SU-DHL-6 (cell line): Measurements from ENCODE around the gene BDNF.

Source experiments
- H2AFZ ChIP-seq: fragments of 200-600 bp; sonication (generic); 2 replicates; pipeline ENCODE4 v1.6.1; 2014; ENCODE audit warnings: low read depth, mild to moderate bottlenecking, moderate library complexity, mixed read lengths, antibody characterized with exemption, low read length; ENCODE audit not compliant: severe bottlenecking
- H3F3A ChIP-seq: fragments of 200-600 bp; shearing (Covaris generic); 2 replicates; pipeline ENCODE4 v1.6.0; 2016; ENCODE audit warnings: antibody characterized with exemption, mild to moderate bottlenecking; ENCODE audit not compliant: insufficient read depth
- H3K27ac ChIP-seq: fragments of 200-600 bp; sonication (generic); 2 replicates; pipeline ENCODE4 v1.5.1; 2016; ENCODE audit warnings: low read depth, mild to moderate bottlenecking, low read length, moderate library complexity, mixed read lengths
- H3K27me3 ChIP-seq: fragments of 200-600 bp; sonication (generic), shearing (Covaris generic); 2 replicates; pipeline ENCODE4 v1.6.0; 2014; ENCODE audit warnings: mild to moderate bottlenecking, low read length
- H3K36me3 ChIP-seq: fragments of 200-600 bp; sonication (generic); 2 replicates; pipeline ENCODE4 v1.6.1; 2014; ENCODE audit warnings: mild to moderate bottlenecking, low read length, mixed read lengths
- H3K4me2 ChIP-seq: fragments of 300-600, 200-600 bp; shearing (Covaris generic), sonication (generic); 2 replicates; pipeline ENCODE4 v1.6.0; 2014; ENCODE audit warnings: low read length, low read depth, mild to moderate bottlenecking; ENCODE audit not compliant: poor library complexity, severe bottlenecking
- H3K4me3 ChIP-seq: fragments of 200-600 bp; sonication (generic); 2 replicates; pipeline ENCODE4 v1.5.1; 2014; ENCODE audit warnings: antibody characterized with exemption, low read length, mild to moderate bottlenecking, mixed read lengths; ENCODE audit not compliant: insufficient read depth, poor library complexity, severe bottlenecking
- H3K79me2 ChIP-seq: fragments of 200-600 bp; sonication (generic); 2 replicates; pipeline ENCODE4 v1.6.1; 2014; ENCODE audit warnings: mild to moderate bottlenecking, low read length, moderate library complexity; ENCODE audit not compliant: insufficient read depth
- H3K9ac ChIP-seq: fragments of 200-600 bp; sonication (generic); 2 replicates; pipeline ENCODE4 v1.7.0; 2014; ENCODE audit warnings: mild to moderate bottlenecking, low read length
- H3K9me2 ChIP-seq: fragments of 200-600 bp; sonication (generic); replicated peaks from 2 replicates; pipeline ENCODE4 v1.6.1; 2014; ENCODE audit warnings: low read length; ENCODE audit not compliant: insufficient read depth
- H3K9me3 ChIP-seq: fragments of 200-600 bp; sonication (generic); 2 replicates; pipeline ENCODE4 v1.6.1; 2014; ENCODE audit warnings: low read length, mixed read lengths; ENCODE audit not compliant: insufficient read depth
- H4K20me1 ChIP-seq: fragments of 200-600 bp; sonication (generic); 2 replicates; pipeline ENCODE4 v1.6.1; 2014; ENCODE audit warnings: low read depth, mild to moderate bottlenecking, antibody characterized with exemption, low read length, moderate library complexity, mixed read lengths
- CTCF ChIP-seq: fragments of 200-600 bp; sonication (generic); IDR thresholded peaks from one replicate; pipeline ENCODE4 v1.5.1; 2017; ENCODE audit warnings: antibody characterized with exemption, mild to moderate bottlenecking, low read length, moderate library complexity; ENCODE audit not compliant: insufficient read depth, poor library complexity, severe bottlenecking
- EZH2phosphoT487 ChIP-seq: fragments of 200-600 bp; sonication (generic), shearing (Covaris generic); conservative IDR thresholded peaks from 2 replicates; pipeline ENCODE4 v1.6.1; 2018; ENCODE audit warnings: mild to moderate bottlenecking, antibody characterized with exemption, low read length, moderate library complexity, mixed read lengths

Gene BDNF

DNA sequence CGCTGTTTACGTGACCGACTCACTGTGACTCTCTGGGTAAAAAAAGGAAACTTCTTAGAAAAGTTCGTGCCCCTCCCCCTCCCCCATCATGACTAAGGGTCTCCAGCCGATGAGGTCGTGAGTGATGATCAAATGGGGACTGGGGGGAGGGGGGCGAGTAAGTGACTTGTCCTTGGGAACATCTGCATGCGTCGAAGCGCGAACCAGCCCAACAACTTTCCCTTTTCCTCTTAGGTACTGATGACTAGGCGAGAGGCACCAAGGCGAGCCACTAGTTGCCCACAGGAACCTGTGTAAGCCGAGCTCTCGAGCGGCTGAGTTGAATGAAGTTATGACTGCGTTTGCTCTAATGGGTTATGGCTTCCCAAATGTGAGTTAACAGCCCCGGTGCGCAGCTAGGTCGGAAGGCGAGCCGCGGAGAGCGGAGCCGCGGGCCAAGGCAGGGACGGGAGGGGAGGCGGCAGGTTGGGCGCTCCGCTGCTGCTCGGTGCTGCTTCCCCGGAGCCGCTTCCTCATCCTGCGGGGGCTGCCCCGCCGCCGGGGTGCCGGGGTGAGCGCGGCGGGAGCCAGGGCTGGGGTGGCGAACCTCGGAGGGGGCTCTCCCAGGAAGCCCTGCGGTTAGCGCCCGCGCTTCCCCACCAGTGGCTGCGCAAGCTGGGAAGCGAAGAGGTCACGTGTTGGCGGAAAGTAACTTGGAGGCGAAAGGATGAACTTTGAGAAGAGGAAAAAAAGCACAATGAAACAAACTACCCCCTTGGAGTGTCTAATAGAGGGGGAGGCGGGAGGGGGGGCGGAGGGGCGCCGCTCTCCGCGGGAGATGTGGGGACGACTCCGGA lies 22.1 kb upstream of the BDNF start:
- Histone ChIP-seq H3K4me2 (no peak overlapping the region), H4K20me1 (no peaks in the 10 kb centered on the region), H3K9ac (no peak overlapping the region), H3K36me3 (no peaks in the 10 kb centered on the region), H3K4me3 (no peak overlapping the region), H2AFZ (no peak overlapping the region), H3K27me3 (no peaks in the 10 kb centered on the region), H3K79me2 (no peaks in the 10 kb centered on the region), H3F3A (no peaks in the 10 kb centered on the region), H3K9me2 (no peaks in the 10 kb centered on the region), H3K27ac (no peak overlapping the region), H3K9me3 (no peaks in the 10 kb centered on the region)
- TF ChIP-seq CTCF, result no peak
- no peak for TF ChIP-seq EZH2phosphoT487

DNA sequence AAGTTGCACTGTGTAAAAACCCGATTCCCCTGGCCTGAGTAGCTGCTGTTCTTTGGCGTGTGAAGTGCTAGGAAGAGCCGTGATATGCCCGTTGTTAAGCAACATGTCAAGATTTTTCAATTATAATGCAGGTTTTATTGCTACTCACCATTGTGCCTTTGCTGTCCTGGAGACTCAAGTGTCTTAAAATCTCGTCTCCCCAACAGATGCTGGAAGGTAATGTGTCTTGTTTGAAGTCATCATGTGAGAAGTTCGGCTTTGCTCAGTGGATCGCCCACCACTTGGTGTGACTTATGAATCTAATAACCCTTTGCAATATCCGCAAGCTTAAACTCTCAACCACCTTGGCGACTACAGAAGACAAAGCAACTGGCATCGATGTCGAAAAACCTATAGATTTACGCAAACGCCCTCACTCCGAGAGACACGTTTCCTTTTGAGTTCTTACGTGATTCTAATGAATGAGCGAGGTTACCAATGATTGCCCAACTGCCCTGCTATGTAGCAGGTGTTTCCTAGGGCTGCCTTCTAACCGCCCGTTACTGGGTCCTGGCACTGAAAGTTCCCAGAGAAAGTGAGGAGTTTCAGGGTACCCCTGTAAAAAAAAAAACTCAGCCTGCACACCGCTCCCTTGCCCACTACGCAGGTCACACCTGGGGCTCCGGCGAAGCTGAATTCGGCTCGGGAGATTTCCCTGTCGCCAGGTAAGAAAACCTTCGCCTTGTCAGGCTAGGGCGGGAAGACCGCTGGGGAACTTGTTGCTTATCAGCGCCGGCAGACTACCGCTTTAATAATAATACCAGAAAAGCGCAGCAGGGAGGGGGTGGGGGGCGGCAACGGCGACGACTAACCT lies 21.2 kb upstream of the BDNF start:
- H3K4me3 ChIP-seq, result no peak overlapping the region

GRCh38 chr11:27720277-27720830 lies 20.1 kb upstream of the BDNF start:
- Histone ChIP-seq H2AFZ (no peak overlapping the region), H3K4me2 (no peak overlapping the region), H3K27ac (no peak overlapping the region), H3K36me3 (no peaks in the 10 kb centered on the region), H3K9me3 (no peaks in the 10 kb centered on the region), H3K9me2 (no peaks in the 10 kb centered on the region), H3K4me3 (no peak overlapping the region), H3K79me2 (no peaks in the 10 kb centered on the region), H3F3A (no peaks in the 10 kb centered on the region), H3K9ac (no peak overlapping the region), H3K27me3 (no peaks in the 10 kb centered on the region), H4K20me1 (no peaks in the 10 kb centered on the region)
- TF ChIP-seq CTCF (no peak), EZH2phosphoT487 (no peak)

More for the DNA sequence above, 21.2 kb upstream of the BDNF start:
- Histone ChIP-seq H4K20me1 (no peaks in the 10 kb centered on the region), H3K9me3 (no peaks in the 10 kb centered on the region), H3K79me2 (no peaks in the 10 kb centered on the region), H3K27me3 (no peaks in the 10 kb centered on the region), H3K4me2 (no peak overlapping the region), H3K9me2 (no peaks in the 10 kb centered on the region), H3K36me3 (no peaks in the 10 kb centered on the region), H3K27ac (no peak overlapping the region), H2AFZ (no peak overlapping the region), H3F3A (no peaks in the 10 kb centered on the region), H3K9ac (no peak overlapping the region)
- TF ChIP-seq EZH2phosphoT487, result no peak
